ENCODE measurements around the gene RPS6KA5.
A peak's percentile ranks its signal among the peaks of the same experiment; 100 is the strongest.
"Not testable (repeated sequence)": the region's sequence is repeated elsewhere in the genome, so short reads cannot be mapped to it uniquely, and the experiment has no call there.

RPS6KA5 gene

DNA sequence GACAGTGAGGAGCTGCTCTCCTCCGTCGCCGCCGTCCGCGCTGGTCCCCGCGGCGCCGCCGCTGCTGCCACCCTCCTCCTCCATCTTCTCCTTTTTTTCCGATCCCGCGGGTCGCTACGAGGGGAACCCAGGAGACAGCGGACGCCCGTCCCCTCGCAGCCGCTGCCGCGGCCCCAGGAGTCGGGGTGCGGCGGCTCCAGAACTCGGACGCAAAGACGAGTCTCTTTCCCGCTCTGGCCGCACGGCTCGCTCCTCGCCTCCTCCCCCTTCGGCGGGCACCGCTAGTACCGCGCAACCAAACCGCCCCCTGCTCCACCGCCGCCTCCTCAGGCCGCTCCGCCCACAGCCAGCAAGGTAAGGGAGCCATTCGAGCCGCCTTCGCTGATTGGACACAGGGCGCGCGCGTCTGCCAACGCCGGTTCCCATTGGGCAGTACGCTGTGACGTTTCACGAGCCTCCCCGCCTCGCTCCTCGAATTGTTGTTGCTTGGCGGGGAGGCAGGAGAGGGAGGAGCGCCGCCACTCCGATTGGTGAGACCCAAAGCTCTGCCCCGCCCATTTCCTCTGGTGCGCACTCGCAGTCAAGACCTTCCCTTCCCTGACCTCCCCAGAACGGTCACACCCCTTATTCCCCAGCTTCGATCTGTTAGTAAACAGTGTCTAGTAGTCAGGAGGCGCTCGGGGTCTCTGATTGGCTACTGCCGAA is at the start of gene RPS6KA5:
Gene RPS6KA5 (minus strand): TSS at position 291 of the 705 bp plus-strand sequence. CDS start 207 bp downstream, at position 84.
- peak; percentile 99 to 100 for DNase-seq

DNA sequence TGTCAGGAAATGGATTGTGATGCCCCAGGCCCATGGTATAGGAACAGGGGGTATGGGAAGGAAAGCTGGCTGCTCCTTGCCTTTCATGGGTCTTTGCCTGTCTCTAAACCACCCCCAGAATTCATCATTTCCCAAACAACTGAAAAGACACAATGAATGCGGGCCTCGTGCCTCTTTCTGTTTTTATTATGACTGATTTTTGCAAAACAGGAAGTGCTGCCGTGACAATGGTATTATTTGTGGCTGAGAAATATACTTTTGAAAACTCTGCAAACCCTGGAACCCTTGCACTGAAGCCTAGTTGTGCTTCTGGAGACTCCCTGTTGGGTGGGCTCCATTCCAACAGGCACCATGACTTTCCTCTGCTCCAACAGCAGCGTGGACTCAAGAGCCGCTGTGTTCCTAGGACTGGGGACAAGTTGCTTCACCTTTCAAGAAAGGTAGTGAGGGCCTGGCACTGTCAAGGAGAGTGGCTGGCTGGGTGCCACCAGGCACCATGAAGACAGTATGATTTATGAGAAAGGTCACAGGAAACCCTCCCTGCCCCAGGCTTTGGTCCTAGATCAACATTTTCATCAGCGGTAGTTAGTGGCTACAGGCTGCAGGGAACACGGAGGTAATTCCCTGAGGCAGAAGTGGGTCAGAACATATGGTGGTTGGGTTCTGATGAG is 48.6 kb upstream of the RPS6KA5 start:
- peak in 1 of 2 experiments; percentile 12 for DNase-seq

DNA sequence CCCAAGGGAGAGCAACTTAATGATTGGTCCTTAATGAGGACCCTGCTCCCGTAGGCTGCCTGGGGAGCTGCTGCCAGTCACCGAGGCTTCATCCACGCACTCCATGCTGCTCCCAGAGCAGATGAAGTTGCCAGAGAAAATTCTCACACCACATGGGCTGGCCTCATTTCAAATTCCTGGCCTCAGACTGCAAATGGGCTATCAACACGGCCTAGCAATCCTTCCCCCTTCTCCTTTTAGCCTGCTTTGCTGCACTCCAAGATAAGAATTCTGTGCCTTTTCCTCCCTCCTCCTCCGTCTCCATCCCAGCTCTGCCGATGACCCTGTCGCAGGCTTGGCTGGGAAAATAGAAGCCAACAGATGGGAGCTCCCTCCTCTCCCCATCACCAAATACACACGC is 42.7 kb upstream of the RPS6KA5 start:
- DNase-seq = no peak

DNA sequence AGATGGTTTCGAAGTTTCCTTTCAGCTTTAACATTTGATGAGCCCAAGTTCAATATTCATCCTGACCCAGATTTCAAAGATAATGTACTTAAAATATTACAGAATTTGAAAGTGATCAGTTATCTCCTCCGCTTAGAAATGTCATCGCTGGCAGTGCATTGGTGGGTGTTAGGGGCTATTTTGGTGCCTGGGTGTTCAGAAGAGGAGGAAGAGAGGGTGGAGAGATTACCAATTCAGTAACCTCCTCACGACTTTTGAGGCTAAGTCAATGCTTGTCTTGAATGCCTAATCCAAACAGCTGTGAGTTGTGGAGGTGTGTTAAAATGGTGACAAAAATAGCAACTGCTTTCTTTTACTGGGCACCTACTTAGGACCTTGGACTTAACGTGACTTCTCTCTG is 39.7 kb upstream of the RPS6KA5 start:
- DNase-seq = no peak

DNA sequence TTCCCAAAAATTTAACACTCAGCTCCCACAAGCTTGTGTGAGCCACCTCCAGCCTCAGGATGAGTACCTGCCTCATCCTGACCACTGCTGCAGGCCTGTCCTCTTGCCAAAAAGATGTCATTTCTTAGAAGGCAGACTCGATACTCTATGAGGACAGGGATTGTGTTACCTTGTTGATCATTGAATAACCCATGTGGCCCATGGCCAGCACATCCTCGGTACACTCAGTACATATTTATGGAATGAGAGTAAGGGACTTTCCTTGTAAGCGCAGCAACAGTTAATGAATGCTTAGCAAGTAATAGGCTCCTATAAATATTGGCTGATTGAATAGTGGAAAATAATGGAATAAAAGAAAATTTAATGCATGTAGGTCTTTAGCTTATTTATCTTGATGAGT is 38.1 kb upstream of the RPS6KA5 start:
- no peak for DNase-seq

DNA sequence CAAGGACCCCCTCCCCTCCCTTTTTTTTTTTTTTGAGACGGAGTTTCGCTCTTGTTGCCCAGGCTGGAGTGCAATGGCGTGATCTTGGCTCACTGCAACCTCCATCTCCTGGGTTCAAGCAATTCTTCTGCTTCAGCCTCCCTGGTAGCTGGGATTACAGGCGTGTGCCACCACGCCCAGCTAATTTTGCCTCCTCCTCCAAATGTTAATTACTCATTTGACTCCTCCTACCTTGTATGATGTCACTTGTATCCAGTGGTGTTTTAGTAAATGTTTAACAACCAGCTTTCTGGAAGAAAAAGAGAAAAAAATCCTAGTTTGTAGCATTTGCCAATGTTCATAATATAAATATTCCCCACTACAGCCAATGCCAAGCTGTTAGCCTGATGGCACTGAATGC is 37.2 kb upstream of the RPS6KA5 start:
- not testable (repeated sequence) for DNase-seq

DNA sequence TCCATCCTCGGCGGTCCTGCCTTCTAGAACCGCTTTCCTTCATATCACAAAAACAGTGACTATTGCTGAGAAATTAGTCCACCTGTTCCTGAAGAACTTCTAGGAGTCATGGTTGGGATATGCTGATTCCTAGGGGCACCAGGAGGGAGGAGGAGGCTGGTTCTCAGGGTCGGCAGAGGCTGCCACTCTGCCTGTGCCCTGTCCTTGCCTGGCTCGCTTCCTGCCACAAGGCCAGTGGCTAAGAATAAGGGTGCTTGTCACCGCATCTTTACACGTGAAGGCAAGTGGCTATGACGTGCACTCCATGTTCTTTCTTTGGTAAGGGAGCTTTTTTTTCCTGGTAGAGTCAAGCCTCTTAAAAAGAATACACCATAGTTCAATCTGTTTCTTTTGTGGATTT is 34.7 kb upstream of the RPS6KA5 start:
- DNase-seq = no peak

DNA sequence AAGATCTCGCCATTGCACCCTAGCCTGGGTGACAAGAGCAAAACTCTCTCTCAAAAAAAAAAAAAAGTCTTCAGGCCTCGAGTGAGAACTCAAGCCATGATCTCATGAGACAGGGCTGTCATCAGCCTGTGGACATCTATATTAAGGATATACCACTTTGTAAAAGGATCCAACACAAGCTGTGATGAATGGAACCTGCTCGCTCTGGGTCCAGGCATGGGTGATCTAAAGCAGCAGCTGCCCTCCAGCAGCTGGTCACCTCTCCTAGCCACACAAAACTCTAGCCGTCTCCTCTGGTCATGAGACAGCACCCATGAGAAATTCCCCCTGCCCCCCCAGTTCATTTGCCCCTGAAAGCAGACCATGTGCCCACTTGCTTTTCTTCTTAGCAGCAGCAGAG is 34.3 kb upstream of the RPS6KA5 start:
- no peak for DNase-seq

DNA sequence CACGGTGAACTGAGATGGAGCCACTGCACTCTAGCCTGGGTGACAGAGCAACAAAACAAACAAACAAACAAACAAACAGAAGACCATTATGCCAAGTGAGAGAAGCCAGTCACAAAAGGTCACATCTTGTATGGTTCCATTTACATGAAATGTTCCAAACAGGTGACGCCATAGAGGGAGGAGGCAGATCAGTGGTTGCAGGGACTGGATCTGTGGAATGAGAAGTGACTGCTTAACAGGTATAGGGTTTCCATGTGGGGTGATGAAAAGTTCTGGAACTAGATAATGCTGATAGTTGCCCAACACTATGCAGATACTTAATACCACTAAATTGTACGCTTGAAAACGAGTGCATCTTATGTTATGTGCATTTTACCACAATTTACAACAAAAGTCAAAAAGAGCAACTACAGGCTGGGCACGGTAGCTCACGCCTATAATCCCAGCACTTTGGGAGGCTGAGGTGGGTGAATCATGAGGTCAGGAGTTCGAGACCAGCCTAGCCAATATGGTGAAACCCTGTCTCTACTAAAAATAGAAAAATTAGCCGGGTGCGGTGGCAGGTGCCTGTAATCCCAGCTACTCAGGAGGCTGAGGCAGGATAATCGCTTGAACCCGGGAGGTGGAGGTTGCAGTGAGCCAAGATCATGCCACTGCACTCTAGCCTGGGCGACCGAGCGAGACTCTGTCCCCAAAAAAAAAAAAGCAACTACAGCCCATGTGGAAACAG is 33.5 kb upstream of the RPS6KA5 start:
- DNase-seq = not testable (repeated sequence)

DNA sequence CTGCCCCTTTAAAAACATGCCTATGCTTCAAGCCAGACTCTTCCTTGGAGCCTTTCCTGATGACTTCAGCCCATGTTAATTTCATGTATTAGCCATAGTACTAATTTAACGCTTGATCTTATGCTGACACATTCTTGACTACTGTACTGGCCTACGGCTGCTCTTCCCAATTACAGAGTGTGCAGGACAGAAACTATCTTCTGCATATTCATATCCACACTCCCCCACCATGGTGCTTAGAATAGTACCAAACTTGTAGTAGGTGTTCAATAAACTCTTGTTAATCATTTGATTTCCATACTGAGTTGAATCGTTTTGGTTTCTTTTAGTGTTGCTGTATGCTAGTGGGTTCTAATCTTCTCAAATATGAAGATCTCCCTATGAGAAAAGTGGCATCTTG is 31.6 kb upstream of the RPS6KA5 start:
- no peak for DNase-seq

DNA sequence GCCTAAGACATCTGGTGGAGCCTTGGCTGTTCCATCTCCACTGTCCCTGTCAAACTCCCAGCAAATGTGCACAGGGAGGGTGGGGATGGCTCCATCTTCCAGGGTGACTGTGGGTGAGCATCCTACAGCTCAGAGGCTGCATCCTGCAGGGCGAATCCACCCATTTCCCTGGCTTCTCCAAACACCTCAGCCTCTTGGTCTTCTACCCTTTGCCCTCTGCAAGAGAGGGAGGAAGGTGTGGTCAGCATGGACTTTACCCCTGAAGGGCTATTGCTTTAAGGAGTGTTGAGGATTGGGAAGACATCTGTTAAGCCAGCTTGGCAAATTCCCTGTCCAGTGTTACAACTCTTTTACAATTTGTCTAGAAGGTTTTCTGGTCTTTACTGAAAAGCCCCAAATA is 30.3 kb upstream of the RPS6KA5 start:
- no peak for DNase-seq

DNA sequence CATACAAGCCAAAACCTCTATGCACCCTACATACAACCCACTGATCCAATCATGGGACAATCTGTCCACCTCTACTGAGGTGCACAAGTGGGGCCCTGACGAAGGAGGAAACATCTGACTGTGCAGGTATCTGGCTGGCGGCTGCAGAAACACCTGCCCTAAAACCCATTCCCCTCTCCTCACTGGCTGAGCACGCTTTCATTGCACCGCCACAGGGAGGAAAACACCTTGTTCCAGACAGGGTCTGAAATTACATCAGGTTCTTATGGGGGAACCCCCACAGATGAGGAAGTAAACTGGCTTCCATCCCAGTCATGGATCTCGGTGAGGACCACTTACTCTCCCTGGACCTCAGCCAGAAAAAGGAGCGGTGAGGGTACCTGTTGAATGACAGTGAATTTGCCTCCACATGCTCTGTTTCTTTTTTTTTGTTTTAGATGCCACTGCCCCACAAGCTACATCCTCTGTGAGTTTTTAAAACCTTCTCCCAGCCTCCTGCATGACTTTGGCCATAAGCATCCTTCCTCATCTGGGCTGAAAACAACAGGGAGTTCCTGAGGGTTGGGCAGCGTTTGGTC is 29.6 kb upstream of the RPS6KA5 start:
- no peak for DNase-seq

DNA sequence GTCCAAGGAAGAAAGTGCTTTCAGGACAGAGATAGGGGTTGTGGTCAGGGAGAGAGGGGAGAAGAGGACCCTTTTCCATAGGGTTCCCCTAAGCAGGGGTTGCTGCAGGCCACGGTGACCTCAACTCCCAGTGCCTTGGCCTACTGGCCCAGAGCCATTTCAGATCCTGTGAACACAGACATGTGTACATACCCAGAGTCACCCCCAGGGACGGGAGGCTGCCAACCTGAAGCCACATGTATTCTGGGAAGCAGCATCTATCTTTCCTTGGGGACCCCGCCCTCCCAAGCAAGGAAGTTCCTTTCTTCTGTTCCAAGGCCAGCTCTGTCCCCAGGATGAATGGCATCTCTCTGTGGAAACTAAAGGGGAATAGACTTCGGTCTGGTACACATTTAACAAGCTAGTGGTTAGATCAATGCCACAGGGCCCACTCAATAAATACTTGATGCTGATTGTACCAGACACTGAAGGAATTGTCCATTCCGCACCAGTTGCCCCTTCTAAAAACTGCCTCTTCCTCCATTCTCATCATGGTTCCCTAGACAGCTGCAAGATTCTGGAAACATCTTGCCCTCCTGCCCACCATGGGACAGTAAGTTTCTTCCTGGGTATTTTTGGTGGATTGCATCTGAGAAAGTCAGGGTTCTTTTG is 28.3 kb upstream of the RPS6KA5 start:
- DNase-seq = no peak

DNA sequence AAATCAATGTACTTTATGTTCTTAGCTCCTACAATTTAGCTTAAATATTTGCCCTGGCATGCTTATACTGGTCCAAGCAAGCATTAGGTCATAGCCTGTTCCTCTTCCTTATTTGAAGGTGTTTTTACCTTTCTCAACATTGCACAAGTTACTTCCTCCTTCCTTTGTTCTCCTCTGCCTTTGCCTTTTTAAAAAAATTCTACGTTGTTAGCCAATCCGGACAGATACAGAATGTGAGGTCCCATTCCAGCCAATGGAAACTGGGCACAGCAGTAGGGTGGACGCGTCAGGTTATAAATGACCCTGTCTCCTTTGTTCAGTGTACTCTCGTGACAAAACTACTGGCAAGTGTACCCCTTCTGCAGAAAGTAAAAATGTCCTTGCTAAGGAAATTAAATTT is 27.0 kb upstream of the RPS6KA5 start:
- not testable (repeated sequence) for DNase-seq

DNA sequence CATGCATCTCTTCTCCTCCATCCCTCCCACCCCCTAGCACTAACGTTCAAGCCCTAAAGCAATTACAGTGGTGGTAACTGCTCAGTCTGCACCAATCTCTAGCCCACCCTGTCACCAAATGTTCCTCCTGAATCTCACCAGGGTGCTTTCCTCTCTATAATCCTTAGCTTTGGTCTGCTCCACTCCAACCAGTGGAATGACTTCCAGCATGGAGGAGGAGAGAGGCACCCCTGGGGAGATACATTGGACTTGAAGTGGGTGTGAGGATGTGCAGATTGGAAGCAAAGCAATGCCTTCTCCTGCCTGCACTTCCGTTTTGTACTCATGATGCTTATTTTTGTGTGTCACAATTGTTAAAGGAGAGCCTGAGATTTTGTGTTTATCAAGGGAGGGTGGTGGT is 24.1 kb upstream of the RPS6KA5 start:
- DNase-seq = no peak

DNA sequence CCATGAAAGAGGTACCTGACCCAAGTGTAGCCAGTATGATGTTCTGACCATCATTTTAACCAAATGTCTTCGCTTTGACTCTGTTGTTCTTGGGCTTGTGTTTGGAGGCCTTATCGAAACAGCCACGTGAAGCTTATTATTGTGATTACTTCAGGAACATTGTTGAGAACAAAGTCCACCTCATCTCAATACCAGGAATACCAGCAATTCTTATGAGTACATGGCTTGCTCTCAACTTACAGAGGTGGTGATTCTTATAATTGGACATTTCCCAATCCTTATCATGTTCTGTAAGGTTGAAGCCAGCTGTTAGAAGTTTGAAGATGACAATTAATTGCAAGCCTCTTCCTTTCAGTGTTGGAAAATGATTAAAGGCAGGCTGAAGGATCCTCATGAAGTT is 21.8 kb upstream of the RPS6KA5 start:
- no peak for DNase-seq

DNA sequence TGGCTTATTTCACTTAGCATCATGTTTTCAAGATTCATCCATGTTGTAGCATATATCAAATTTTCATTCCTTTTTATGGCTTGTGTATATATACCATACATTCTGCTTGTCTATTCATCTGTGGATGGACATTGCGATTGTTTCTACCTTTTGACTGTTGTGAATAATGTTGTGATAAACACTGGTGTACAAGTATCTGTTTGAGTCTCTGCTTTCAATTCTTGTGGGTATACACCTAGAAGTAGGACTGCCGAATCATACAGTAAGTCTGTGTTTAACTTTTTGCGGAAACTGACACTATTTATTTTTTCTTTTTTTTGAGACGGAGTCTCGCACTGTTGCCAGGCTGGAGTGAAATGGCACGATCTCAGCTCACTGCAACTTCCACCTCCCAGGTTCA is 19.6 kb upstream of the RPS6KA5 start:
- no peak for DNase-seq

DNA sequence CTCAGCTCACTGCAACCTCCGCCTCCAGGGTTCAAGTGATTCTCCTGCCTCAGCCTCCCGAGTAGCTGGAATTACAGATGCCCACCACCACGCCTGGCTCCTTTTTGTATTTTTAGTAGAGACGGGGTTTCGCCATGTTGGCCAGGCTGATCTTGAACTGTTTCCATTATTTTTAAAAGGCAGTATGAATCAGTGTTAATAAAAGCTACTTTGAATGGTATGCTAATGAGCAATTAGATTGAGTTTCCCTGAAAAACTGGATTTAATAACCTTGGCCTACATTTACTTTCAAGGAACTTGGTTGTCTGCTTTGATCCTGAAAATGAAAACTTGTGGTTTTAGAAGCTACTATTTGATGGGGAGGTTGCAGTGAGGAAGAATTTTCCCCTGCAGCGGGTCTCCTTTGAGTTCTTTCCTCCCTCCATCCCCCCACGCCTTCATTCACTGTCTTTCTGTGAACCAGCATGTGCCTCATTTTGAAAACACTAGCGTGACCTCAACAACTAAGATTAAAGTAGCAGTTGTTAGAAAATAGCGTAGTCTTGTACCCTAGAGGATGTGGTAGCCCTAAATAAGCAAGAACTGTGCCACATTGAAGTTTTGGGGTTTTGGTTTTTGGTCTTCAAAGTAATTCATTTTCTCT is 17.8 kb upstream of the RPS6KA5 start:
- peak; percentile 32 to 44 for DNase-seq

DNA sequence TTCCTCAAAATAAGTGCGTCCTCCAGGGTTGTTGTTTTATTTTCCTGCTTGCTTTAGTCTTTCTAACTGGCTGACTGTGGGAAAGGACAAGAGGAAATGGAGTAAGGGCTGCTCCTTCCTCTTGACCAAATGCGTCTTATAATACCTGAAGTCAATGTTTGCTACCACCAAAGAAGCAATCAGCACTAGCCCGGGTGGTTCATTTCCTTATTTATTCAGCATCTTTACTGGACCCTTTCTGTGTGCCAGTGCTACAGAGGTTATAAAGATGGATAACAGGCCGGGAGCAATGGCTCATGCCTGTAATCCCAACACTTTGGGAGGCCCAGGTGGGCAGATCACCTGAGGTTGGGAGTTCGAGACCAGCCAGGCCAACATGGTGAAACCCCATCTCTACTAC is 15.1 kb upstream of the RPS6KA5 start:
- no peak for DNase-seq

DNA sequence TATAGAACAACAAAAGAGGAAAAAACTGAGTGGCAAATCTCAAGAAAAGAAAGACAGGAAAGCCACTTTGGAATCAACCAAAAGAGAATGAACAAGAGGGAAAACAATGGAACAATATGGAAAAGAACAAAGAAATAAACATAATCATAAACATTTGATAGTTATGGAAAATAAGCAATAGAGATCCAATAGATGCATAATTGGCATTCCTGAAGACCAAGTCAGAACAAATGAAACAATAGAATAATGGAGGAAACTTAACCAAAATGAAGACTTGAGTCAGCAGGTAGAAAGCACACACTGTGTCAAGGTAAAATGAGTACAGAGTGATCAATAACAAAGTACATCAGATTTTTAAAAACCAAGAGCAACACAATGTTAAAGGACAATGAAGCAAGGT is 10.1 kb upstream of the RPS6KA5 start:
- DNase-seq = no peak

DNA sequence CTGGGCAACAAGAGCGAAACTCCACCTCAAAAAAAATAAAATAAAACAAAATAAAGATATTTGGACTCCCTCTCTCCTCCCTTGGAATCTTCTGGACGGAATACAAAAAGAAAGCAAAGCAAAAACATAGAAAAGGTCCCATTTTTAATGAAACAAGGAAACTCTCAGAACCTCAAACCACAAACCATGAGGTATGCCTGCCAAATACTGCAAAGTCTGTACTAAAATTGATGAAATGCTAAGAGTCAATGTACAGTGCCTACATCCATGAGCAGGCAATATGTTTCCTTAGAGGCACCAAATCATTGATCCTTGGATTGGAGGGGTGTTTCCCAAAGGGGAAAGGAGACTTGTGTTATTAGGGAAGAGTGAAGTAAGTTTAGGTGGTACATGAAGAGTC is 8.2 kb upstream of the RPS6KA5 start:
- DNase-seq = no peak

DNA sequence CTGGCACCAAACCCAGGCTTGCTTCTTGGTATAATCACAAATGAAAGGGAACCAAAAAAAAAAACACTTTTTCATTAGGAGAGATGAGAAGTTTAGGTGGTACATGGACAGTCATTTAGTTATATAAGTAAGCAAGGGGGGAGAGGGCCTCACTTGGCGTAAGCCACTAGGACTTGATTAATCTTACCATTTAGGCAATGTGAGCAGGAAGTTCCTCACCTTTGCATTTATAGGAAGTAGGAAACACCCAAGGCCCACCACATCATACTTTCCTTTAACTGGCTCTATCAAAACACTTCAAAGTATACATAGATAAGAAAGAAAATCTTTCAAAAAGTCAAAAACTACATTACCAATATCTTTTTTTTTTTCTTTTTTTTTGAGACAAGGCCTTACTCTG is 6.7 kb upstream of the RPS6KA5 start:
- DNase-seq = peak in 1 of 2 experiments; percentile 51

DNA sequence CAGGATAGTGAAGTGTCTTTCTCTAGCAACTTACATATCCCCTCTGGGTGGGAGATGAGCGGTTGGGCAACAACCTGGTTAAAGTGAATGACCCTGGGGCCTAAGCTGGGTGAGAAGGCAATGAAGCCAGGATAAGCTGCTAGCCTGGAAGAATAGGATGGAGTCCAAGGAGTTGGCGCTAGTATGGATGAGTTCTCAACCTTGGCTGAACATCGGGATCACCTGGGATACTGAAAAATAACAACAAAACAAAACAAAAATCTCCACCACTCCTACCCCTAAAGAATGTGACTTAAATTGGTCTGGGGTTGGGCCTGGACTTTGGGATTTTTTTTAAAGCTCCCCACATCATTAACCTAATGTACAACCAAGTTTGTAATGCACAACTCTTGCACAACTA is 4.8 kb upstream of the RPS6KA5 start:
- no peak for DNase-seq

Measured in stimulated activated CD4-positive, alpha-beta T cell treated with anti-CD3 and anti-CD28 coated beads, Interleukin-4, amount 100 ng/mL, for 4 hours (primary cell).